Measurements from ENCODE around the gene AP5M1.

GRCh38 chr14:57277062-57277461 lies 8.3 kb downstream of the AP5M1 start:
- no peak for TF ChIP-seq FOXM1 (IDR thresholded peaks at IDR 0.05; ENCODE audit: borderline replicate concordance)
- TF ChIP-seq, protein P1, sequence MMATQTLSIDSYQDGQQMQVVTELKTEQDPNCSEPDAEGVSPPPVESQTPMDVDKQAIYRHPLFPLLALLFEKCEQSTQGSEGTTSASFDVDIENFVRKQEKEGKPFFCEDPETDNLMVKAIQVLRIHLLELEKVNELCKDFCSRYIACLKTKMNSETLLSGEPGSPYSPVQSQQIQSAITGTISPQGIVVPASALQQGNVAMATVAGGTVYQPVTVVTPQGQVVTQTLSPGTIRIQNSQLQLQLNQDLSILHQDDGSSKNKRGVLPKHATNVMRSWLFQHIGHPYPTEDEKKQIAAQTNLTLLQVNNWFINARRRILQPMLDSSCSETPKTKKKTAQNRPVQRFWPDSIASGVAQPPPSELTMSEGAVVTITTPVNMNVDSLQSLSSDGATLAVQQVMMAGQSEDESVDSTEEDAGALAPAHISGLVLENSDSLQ (IDR thresholded peaks at IDR 0.05), result no peak

Measured in HEK293T (cell line).